GM19328 (cell line): ENCODE results near the gene SPECC1.
"Not testable (repeated sequence)": the region's sequence is repeated elsewhere in the genome, so short reads cannot be mapped to it uniquely, and the experiment has no call there.

ENCODE experiments used
- ATAC-seq: cut with Tn5 transposase; IDR thresholded peaks from one replicate; pipeline ENCODE4 v1.9.1; 2021; ENCODE audit warnings: mild to moderate bottlenecking, moderate library complexity; ENCODE audit not compliant: unreplicated experiment

Gene SPECC1

GRCh38 chr17:20262226-20263114 is 253.3 kb downstream of the SPECC1 start:
- no peak for ATAC-seq

GRCh38 chr17:20263115-20263433 is 253.9 kb downstream of the SPECC1 start:
- not testable (repeated sequence) for ATAC-seq

GRCh38 chr17:20263595-20263994 is 254.4 kb downstream of the SPECC1 start:
- ATAC-seq: no peak

- ATAC-seq: no peak
Measured at GRCh38 chr17:20264996-20265395, 255.8 kb downstream of the SPECC1 start.

- ATAC-seq: no peak
Measured at GRCh38 chr17:20266806-20267458, 257.8 kb downstream of the SPECC1 start.

GRCh38 chr17:20267459-20267842 is 258.3 kb downstream of the SPECC1 start:
- no peak for ATAC-seq

- no peak for ATAC-seq
Measured at GRCh38 chr17:20270369-20270768, 261.2 kb downstream of the SPECC1 start.

GRCh38 chr17:20271011-20271610 is 262.0 kb downstream of the SPECC1 start:
- ATAC-seq: no peak

GRCh38 chr17:20273741-20274500 is 264.8 kb downstream of the SPECC1 start:
- ATAC-seq: no peak

GRCh38 chr17:20275653-20276052 is 266.5 kb downstream of the SPECC1 start:
- no peak for ATAC-seq

GRCh38 chr17:20276421-20276820 is 267.3 kb downstream of the SPECC1 start:
- ATAC-seq: no peak

GRCh38 chr17:20278805-20279204 is 269.6 kb downstream of the SPECC1 start:
- ATAC-seq: no peak

- no peak for ATAC-seq
Measured at GRCh38 chr17:20279631-20280030, 270.5 kb downstream of the SPECC1 start.

- ATAC-seq: no peak
Measured at GRCh38 chr17:20280051-20280450, 270.9 kb downstream of the SPECC1 start.

- ATAC-seq: no peak
Measured at GRCh38 chr17:20280851-20281250, 271.7 kb downstream of the SPECC1 start.

- no peak for ATAC-seq
Measured at GRCh38 chr17:20281860-20282259, 272.7 kb downstream of the SPECC1 start.

- ATAC-seq: no peak
Measured at GRCh38 chr17:20282526-20283308, 273.6 kb downstream of the SPECC1 start.

- no peak for ATAC-seq
Measured at GRCh38 chr17:20284022-20284421, 274.9 kb downstream of the SPECC1 start.

GRCh38 chr17:20284570-20285295 is 275.6 kb downstream of the SPECC1 start:
- ATAC-seq: no peak

GRCh38 chr17:20289984-20290383 is 280.8 kb downstream of the SPECC1 start:
- no peak for ATAC-seq
